ENCODE results near the gene LRRC25. TPM values are rescaled to one million over a fixed set of nuclear protein-coding genes. Genes with fewer than 3 reads are reported as not detected.

LRRC25 gene
- total RNA-seq, 1 experiment from 2014 or later, result not detected

DNA sequence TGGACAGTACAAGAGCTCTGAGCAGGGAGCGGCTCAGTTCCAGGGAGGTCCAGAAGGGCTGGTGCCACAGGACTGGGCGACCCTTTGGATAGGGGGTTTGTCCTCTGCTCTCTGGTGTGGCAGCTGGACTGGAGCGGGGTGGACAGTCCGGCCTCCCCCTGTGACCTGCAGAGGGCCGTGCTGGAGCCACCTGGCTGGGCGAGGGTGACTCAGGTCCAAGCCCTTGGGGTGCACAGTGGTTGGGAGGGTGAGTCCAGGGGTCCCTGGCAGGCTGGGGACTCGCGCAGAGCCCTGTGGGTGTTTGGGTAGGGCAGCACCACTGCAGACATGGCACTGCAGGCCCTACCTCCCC, 29.0 kb upstream of the LRRC25 start:
- no peaks in the 10 kb centered on the region for H3K36me3 Mint-ChIP-seq (ENCODE audit: insufficient read depth, unreplicated experiment)
- no peak overlapping the region for H3K27ac Mint-ChIP-seq (ENCODE audit: low read depth, unreplicated experiment)
- no peaks in the 10 kb centered on the region for H3K27me3 Mint-ChIP-seq (ENCODE audit: insufficient read depth, unreplicated experiment)
- ChIA-PET POLR2A (interaction anchor here (0.6 kb wide), 1 partner anchor 12 kb away, joined by 3 read pairs; no protein-coding TSS in a partner anchor), CTCF (interaction anchor here (0.6 kb wide), 2 partner anchors 24 to 76 kb away, joined by 3 to 4 read pairs; no protein-coding TSS in a partner anchor)
- no peak overlapping the region for H3K4me3 Mint-ChIP-seq (ENCODE audit: unreplicated experiment)
- no peaks in the 10 kb centered on the region for H3K9me3 Mint-ChIP-seq (ENCODE audit: unreplicated experiment)
- no peak for DNase-seq (ENCODE audit: unreplicated experiment)
- no TSS peak for BruUV-seq (replicated peaks)
- TF ChIP-seq, protein P1, sequence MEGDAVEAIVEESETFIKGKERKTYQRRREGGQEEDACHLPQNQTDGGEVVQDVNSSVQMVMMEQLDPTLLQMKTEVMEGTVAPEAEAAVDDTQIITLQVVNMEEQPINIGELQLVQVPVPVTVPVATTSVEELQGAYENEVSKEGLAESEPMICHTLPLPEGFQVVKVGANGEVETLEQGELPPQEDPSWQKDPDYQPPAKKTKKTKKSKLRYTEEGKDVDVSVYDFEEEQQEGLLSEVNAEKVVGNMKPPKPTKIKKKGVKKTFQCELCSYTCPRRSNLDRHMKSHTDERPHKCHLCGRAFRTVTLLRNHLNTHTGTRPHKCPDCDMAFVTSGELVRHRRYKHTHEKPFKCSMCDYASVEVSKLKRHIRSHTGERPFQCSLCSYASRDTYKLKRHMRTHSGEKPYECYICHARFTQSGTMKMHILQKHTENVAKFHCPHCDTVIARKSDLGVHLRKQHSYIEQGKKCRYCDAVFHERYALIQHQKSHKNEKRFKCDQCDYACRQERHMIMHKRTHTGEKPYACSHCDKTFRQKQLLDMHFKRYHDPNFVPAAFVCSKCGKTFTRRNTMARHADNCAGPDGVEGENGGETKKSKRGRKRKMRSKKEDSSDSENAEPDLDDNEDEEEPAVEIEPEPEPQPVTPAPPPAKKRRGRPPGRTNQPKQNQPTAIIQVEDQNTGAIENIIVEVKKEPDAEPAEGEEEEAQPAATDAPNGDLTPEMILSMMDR (IDR thresholded peaks at IDR 0.05; ENCODE audit: unreplicated experiment), result no peak
- intact Hi-C loops (cut with micrococcal nuclease), result no loop called here
- H3K4me1 Mint-ChIP-seq (ENCODE audit: insufficient read depth, unreplicated experiment), result peaks cover 21% of the 10 kb centered on the region

DNA sequence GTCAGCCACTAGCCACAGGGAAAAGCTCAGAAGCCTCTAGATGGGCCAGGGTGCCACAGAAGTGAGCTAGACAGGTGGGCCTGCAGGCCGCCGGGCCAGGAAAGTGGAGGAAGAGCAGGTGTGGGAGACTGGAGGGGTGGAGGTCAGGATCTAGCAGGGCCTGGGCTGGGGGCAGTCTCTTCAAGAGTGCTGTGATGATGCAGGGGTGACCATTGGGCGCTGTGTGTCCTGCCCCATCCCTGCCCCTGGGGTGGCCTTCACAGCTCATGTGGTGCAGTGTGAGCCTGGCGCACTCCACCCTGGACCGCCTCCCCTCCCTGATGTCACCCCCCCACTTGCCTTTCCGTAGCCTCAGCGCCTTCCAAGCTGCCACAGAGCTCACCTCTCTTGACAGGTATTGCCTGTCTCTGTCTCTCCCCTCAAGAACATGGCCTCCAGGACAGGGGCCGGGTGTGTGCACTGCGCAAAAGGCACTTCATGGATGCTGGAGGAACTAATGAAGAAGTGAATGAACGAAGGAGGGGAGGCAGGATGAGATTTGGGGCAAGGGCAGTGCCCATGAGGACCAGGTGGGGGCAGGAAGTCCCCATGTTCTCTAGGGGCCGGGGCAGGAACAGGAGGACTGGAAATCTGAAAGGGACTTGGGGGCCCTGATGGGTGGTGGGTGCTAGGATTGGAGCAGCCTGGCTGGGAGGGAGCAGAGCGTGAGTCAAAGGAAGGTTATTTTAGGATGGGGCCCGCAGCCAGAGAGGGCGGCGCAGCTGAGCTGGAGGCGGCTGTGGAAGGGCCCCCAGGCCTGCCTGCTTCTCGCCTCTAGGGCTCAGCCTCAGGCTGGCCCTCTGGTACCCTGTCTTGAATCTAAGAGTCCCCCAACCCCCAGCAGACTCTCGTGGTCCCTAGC, 28.3 kb upstream of the LRRC25 start:
- peaks cover 26% of the 10 kb centered on the region for H3K4me1 Mint-ChIP-seq (ENCODE audit: insufficient read depth, unreplicated experiment)
- no peak overlapping the region for H3K4me3 Mint-ChIP-seq (ENCODE audit: unreplicated experiment)
- intact Hi-C loops (cut with micrococcal nuclease), result no loop called here
- H3K36me3 Mint-ChIP-seq (ENCODE audit: insufficient read depth, unreplicated experiment), result no peaks in the 10 kb centered on the region
- H3K27ac Mint-ChIP-seq (ENCODE audit: low read depth, unreplicated experiment), result no peak overlapping the region
- H3K9me3 Mint-ChIP-seq (ENCODE audit: unreplicated experiment), result no peaks in the 10 kb centered on the region
- TF ChIP-seq, protein P1 (IDR thresholded peaks at IDR 0.05; ENCODE audit: unreplicated experiment), result no peak
- POLR2A ChIA-PET, result interaction anchor here (0.6 to 0.7 kb wide), 2 partner anchors 13 to 145 kb away, joined by 3 read pairs; no protein-coding TSS in a partner anchor
- DNase-seq (ENCODE audit: unreplicated experiment), result no peak
- CTCF ChIA-PET, result interaction anchor here (0.6 to 1.0 kb wide), 5 partner anchors 15 to 89 kb away, joined by 3 to 4 read pairs (median 3); partner anchors contain the start of gene GDF15
- no TSS peak for BruUV-seq (replicated peaks)
- no peaks in the 10 kb centered on the region for H3K27me3 Mint-ChIP-seq (ENCODE audit: insufficient read depth, unreplicated experiment)

DNA sequence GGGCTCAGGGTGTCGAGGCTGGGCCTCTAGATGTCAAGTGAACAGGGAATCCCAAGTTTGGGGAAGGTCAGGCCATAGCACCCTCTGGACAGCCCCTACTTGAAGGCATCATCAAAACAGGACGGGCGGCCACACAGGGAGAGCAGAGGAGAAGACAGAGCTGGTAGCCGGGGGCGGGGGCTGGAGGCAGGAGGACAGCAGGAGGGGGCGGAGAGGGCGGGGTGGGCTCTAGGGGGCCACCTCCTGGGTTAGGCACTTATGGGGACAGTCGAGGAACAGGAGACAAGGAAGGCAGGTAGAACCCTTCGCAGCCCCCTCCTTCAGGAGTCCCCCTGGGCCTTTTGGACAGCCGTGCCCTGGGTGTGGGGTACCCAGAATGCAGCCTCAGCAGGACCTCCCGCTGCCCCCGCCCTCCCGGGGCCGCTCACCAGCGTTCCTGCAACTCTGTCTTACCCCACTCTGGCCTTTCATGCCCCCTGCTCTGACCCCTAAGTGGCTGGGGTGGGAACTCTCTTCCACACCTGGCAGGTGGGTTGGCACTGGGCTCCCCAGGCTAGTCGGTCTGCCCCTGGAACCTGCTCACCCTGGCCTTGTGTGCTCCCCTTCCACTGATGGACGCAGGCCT, 27.6 kb upstream of the LRRC25 start:
- H3K4me1 Mint-ChIP-seq (ENCODE audit: insufficient read depth, unreplicated experiment), result peaks cover 26% of the 10 kb centered on the region
- BruUV-seq (replicated peaks), result no TSS peak
- H3K36me3 Mint-ChIP-seq (ENCODE audit: insufficient read depth, unreplicated experiment), result peaks cover 6% of the 10 kb centered on the region
- intact Hi-C loops (cut with micrococcal nuclease), result no loop called here
- ChIA-PET CTCF (interaction anchor here (0.6 to 1.0 kb wide), 4 partner anchors 15 to 90 kb away, joined by 3 to 4 read pairs (median 3); partner anchors contain the start of gene GDF15), POLR2A (interaction anchor here (0.7 kb wide), 1 partner anchor 145 kb away, joined by 3 read pairs; no protein-coding TSS in a partner anchor)
- no peak for DNase-seq (ENCODE audit: unreplicated experiment)
- TF ChIP-seq, protein P1 (IDR thresholded peaks at IDR 0.05; ENCODE audit: unreplicated experiment), result no peak
- H3K27ac Mint-ChIP-seq (ENCODE audit: low read depth, unreplicated experiment), result no peak overlapping the region
- H3K9me3 Mint-ChIP-seq (ENCODE audit: unreplicated experiment), result no peaks in the 10 kb centered on the region
- H3K27me3 Mint-ChIP-seq (ENCODE audit: insufficient read depth, unreplicated experiment), result no peaks in the 10 kb centered on the region
- no peak overlapping the region for H3K4me3 Mint-ChIP-seq (ENCODE audit: unreplicated experiment)
